GM11168 (cell line): Measurements from ENCODE around the gene GRM7.

ENCODE experiments used
- in situ Hi-C: fragments of 300-500 bp; cut with MboI; formaldehyde crosslinking; loops from one replicate; pipeline ENCODE4 v1.12.0; 2022; ENCODE audit warnings: low sequenced_read_pairs; ENCODE audit not compliant: unreplicated experiment

Gene GRM7

DNA sequence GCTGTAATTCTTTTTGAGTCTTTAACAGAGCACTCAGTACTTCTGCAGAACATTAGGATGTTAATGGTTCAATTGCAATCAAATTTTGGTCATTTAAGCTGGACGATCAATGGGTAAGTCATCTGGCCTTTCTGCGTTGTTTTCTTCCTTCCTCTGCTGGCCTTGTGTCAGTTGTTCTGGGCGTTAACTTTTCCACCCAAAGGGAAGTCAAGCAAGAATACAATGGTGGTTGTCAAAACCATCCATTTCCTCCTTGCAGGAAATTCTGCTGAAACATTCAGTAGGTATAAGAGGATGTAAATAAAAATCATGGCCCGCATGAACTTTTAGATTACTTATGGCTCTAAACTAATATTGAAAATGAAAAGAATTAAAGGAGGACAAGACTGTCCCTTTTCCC, 584.0 kb downstream of the GRM7 start:
- in situ Hi-C loops, result no loop called here

DNA sequence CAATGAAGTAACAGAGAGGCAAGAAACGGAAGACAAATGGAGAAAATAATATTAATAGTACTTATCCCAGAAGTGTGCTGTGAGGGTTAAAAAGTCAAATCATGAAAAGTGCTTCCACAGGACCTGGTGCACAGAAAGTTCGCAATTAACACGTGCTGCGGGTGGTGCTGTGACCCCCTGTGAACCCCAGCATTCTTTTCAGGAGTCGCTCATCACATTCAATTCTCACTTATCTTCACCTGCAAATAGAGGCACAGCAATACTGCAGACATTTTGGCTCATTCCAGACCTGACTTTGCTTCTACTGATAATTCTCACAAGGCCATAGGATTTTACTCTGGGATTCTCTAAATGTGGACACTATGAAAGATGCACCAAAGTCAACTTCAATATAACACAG, 584.4 kb downstream of the GRM7 start:
- in situ Hi-C loops, result no loop called here

DNA sequence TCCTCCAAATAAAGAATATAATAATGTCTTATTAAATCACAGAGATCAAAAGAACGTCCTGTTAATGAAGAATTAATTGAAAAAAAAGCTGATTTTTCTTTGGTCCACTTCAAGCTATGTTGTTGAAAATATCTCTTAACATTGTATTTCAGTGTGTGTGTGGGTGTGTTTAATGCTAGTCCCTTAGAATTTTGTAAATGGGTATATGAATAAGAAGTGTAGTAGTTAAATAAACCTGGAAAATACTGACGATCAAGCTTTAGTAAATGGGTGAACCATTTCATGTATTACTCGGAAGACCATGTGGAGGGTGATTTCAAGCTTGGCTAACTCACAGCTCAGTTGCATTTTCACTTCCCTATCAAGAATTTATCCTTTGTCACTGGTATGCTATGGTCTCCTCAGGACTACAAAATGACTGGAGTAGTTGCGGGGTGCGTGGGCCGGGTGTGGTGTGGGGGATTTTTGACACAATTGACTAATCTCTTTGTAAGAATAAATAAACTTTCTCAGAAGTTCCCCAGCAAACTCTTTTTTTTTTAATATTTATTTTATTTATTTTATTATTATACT, 586.4 kb downstream of the GRM7 start:
- in situ Hi-C loops, result no loop called here

DNA sequence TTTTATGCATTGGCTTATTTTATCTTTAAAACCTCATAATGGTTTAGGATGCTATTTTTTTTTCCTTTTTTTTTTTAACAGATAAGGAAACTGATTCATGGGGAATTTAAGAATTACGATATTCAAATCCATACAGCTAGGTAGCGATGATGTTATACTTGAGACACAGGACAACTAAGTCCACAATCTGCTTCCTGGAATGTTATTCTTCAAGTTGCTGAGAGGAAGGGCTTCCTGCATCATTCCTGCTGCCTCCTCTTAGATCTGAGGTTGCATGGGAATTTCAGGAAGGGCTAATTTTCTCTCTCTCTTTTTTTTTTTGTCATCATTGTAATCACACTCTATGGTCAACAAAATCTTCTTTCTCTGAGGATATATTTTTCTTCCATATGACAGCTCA, 595.5 kb downstream of the GRM7 start:
- in situ Hi-C loops, result no loop called here

DNA sequence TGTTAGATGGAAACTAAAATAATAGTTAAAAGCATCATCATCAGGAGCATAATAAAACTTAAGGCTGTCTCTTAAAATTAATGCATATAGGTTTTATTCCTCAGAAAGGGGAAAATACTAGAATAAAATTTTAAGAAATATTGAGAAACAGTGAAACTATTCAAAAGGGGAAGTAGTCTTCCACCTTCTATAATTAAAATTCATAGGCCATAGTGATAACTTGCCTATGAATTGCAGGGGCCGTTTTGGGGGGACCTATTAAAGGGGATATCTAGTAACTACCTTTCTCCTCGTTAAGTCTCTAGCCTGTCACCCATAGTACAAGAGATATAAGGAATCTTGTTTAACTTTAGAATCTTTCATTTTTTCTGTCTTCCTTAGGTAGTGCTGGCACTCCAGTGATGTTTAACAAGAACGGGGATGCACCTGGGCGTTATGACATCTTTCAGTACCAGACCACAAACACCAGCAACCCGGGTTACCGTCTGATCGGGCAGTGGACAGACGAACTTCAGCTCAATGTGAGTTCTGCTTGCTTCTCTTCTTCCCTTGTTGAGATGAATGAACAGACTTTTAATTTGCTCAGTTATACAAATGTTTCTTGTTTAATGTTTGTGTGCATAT, 600.4 kb downstream of the GRM7 start:
- in situ Hi-C loops, result no loop called here

DNA sequence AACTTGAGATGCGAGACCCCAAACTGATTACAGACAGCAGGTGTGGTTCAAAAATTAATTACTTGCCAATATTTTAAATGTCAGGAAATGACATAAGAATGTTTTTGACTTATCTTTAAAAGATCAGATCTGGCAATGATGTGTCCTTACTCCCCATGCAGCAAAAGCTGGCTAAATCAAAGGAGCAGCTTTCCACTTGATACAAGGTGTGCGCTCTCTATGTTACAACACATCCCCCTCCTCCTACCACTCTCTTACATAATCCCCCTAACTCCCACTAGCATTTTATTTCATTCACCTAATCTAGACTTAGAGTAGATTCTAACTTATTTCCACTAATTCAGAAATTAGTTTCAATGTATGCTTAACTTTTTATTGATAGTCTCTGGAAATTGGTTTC, 609.0 kb downstream of the GRM7 start:
- in situ Hi-C loops, result no loop called here

DNA sequence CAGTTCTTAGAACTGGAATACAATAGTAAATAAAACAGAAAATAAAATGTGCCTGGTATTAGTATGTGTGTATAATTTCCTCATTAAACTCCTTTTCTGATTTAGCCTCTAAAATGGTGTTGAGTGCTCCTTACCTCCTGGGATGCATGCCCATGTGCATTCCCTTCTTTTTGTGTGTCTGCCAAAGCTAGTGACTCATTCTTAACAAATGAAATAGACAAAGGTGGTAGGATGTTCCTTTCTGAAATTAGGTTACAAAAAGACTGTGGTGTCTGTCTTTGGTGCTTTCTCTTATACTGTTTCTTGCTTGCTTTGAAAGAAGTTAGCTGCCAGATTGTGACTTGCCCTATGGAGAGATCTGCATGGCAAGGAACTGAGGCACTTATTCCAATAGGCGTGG, 623.7 kb downstream of the GRM7 start:
- in situ Hi-C loops, result no loop called here

DNA sequence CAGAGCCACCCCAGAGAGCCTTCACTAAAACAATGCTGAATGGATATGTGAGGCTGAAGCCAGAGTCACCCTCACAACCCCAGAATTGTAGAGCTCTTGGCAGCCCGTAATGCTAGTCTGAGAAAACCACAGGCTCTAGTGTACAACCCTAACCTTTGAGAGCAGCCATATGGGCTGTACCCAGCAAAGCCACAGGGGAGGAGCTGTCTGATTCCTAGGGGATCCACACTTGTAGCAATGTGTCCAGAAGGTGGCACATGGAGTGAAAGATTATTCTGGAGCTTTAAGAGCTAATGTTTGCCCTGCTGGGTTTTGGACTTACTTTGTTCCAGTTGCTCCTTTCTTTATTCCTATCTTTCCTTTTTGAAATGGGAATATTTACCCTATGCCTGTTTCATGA, 626.8 kb downstream of the GRM7 start:
- in situ Hi-C loops, result no loop called here

DNA sequence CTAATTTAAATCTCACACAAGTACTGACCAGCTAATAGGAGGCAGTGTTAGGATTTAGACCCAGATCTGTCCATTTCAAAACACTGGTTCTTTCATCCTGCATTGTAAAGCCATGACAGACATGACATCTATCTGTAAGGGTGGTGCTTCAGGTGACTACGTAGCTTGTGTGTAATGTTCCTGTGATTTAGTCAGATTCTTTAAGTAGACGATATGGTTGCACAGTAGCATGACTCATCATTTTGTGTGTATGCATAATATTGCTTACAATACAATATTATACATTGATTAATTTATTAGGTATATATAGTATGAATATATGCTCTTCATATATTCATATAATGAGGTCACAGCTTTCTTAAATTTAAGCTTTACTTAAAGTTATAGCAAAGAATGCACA, 628.5 kb downstream of the GRM7 start:
- in situ Hi-C loops, result no loop called here

DNA sequence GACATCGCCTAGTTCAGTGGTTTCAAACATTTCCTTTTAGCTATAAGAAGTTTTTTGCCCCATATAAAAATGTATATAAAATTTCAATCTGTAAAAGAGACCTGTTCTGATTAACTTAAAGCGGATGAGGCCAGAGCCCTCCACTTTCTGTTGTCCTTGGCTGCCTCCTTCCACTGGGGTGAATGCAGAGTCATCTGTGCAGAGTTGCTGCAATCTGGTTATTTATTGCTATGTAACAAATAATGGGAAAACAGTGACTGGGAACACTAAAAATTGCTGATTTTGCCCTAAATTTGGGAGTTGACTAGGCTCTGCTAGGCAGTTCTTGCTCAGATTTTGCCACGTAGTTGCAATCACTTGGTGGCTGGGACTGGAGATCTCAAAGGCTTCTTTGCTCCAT, 637.8 kb downstream of the GRM7 start:
- in situ Hi-C loops, result no loop called here

DNA sequence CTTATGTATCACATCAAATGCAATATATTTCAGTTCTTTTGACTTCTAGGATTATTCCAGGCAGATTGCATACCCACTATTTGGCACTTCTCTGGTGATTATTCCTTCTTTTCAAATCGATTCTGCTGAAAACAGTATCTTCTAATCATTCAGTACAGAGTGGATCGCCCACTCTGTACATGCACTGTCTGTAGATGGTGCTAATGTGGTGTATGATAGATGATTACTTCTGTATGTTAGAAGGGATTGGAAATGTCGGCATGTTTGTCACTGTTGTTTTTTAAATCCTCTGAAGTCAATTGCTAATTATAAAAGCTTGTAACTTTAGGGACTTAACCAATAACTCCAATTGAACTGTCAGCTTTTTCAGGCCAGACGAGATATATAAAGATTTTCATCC, 642.5 kb downstream of the GRM7 start:
- in situ Hi-C loops, result no loop called here

DNA sequence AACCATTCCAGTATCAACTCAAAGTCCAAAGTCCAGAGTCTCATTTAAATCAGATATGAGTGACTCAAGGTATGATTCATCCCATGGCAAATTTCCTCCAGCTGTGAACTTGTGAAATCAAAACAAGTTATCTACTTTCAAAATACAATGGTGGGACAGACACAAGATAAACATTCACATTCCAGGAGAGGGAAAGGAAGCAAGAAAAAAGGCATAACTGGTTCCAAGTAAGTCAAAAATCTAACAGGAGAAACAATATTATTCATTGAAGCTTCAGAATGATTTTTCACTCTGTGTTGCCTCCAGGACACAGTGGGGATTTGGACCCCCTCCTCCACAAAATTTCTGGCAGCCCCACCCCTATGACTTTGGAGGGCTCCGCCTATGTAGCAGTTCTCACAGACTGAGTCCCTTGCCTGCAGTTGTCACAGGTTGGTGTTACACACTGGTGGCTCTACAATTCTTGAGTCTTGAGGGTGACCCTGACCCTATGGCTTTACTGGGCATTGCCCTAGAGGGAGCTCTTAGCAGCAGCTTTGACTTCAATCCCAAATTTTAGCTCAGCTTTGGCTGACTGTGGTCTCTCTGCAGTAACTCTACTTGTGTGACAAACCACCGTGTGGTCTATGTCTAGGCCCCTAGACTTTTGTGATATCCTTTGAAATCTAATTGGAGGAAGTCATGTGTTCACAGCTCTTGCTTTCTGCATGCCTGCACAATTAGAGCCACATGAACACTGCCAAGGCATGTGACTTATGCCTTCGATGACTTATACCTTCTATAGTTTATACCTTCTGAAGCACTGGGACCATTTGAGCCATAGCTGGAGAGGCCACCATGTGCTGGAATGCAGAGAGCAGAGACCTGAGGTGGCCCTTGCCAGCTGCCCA, 644.2 kb downstream of the GRM7 start:
- in situ Hi-C loops, result no loop called here

DNA sequence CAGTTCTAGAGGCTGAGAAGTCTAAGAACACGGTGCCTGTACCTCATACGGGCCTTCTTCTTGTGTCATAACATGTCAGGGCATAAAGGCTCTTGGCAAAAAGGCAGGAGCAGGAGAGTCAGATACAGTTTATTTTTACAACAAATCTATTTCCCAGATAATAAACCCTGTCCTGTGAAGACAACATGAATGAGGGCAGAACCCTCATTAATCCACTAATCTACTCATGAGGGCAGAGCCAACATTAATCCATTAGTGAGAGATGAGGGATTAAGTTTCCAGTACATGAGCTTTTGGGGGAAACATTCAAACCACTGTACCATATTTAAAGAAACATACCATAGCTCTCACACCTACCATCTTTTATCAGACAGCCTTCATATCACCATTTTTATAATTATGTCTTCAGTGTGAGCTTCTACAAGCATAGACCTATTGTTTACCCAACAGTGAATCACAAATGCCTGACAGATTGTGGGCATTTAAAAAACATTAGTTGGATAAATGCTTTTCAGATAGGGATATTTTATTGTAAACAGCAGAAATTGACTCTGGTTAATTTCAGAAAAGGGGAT, 645.8 kb downstream of the GRM7 start:
- in situ Hi-C loops, result no loop called here

DNA sequence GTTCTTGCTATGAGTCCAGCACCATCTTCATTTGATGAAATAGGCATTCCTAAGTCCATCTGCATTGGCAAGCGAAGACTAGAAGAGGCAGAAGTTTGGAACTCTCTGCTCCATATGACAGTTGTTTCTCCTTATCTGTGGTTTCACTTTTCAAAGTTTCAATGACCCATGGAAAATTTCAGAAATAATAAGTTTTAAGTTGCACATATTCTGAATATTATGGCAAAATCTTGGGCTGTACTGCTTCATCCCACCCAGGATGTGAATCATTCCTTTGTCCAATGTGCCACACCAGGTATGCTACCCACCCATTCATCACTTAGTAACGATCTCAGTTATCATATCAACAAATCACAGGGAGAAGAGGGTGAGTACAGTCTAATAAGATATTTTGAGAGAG, 647.9 kb downstream of the GRM7 start:
- in situ Hi-C loops, result no loop called here

DNA sequence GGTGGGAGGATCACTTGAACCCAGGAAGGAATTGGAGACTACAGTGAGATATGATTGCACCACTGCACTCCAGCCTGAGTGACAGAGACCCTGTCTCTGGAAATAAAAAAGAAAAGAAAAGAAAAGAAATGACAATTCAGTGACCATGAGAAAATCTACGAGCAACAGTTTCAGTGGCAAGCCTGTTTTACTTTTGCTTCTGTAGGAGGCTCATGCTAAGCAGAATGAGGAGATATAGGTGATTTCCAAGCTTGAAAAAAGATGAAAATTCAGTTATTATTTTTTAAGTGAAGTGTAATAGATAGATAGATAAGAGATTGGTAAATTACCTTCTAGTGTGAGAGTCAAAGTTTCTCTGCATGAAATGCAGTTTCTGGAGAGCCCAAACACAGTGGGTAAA, 651.1 kb downstream of the GRM7 start:
- in situ Hi-C loops, result no loop called here

DNA sequence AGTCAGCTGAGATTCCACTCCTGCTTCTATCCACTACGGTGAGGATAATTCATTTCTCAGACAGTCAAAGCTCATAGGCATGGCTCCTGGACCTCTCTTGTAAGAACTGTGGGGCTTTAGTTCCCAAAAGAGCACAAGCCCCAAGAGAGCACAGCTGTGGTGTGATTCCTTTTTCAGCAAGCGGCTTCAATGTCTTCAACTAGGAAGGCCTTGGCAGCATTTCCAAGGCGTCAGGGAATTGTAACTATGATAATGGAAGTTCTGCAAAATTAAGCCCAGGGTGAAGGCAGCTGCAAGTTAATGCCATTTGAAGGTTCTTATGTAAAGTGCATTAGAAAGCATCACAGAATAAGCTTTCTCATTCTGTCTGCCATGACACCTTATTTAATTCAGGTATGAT, 657.1 kb downstream of the GRM7 start:
- in situ Hi-C loops, result no loop called here

DNA sequence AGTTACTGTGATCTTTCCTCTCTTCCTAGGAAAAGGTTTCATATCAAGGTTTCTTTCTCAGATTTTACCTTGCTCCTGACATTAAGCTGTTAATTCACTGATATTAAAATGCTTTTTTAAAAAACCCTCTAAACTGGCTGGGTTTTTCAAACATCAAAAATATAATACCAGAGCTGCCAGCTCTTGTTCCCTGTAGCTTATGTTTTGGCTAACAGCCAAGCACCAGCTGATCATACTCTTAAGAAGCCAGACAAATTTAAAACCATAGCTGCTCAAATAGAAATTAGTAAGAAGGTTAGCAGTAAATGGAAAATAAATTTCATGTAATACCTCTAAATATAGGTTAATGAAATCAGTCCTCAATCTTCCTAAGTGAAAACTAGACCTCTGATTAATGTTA, 657.5 kb downstream of the GRM7 start:
- in situ Hi-C loops, result no loop called here

DNA sequence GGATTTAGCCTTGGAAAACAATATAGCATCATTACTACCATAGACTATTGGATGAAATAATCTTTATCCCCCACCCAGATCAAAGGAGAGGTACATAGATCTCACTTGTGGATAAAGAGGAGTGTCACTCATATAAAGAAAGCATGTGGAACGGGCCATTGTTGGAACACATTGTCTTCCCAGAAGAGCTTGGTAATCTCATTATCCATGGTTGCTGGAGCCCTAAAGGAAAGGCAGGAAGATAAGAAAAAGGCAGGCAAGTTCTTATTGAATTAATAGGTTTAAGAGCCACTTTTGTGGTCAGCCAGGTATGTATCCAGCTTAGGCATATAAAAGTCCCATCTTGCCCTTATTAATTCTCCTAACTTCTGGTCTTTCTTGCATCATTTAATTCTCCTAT, 659.1 kb downstream of the GRM7 start:
- in situ Hi-C loops, result no loop called here

DNA sequence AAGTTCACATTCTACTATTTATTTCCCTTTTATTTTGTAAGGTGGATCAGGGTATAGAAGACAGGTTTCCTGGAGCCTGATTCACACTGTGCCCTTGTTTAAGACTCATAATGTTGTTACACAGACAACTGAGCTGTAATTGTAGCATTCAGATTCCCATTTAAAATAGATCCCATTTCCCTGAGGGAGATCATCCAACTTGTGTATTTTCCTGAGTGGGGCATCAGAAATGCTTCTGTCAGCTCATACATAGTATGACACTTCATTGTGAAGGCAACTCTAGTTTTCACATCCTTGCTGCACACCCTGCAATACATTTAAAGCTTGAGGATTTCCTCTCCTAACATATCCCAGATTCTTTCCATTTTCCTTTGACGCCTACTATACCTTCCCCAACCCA, 659.7 kb downstream of the GRM7 start:
- in situ Hi-C loops, result no loop called here

DNA sequence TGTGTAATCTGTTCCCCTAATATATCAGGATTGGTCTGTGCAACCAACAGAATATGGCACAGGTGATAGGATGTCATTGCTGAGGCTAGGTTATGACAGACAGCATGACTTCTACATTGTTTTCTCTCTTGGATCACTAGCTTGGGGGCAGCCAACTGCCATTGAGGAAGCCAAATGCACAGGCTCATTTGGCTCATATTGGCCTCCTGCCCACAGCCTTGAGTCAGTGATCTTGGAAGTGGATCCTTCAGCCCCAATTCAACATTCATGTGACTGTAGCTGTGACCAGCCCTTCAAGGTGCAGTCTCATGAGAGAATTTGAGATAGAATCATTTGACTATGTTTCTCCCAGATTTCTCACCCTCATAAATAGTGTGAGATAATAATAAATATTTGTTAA, 675.6 kb downstream of the GRM7 start:
- in situ Hi-C loops, result no loop called here

DNA sequence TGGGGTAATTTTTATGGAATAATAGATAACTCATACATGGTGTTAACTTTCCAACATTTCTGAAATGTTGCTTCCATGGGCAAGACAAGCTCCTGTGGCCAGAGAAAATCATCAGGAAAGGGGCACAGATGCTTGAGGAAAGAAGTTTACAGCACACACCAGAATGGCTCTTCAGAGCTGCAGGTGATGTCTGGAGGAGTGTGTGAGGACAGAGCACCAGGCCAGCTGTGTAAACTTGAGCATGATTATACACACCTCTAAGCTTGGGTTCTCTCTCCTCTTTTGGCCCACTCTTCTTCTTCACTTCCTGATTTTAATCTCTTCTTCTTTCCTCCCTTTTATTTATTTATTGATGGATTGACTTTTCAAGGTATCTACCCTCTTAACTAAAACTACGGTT, 676.0 kb downstream of the GRM7 start:
- in situ Hi-C loops, result no loop called here
